ENCODE measurements around the gene EXD1.

The EXD1 gene

GRCh38 chr15:41231422-41232226 is 1.1 kb upstream of the EXD1 start:
- no peak for DNase-seq (ENCODE audit: low spot score)

GRCh38 chr15:41230345-41230649 is 260 bp downstream of the EXD1 start:
- DNase-seq (ENCODE audit: low spot score) = no peak

- no peak for DNase-seq (ENCODE audit: low spot score)
Measured at GRCh38 chr15:41219381-41219780, 11.2 kb downstream of the EXD1 start.

GRCh38 chr15:41218851-41219250 is 11.7 kb downstream of the EXD1 start:
- no peak for DNase-seq (ENCODE audit: low spot score)

GRCh38 chr15:41215708-41216107 is 14.8 kb downstream of the EXD1 start:
- DNase-seq (ENCODE audit: low spot score) = no peak

- no peak for DNase-seq (ENCODE audit: low spot score)
Measured at GRCh38 chr15:41207687-41208448, 22.7 kb downstream of the EXD1 start.

GRCh38 chr15:41205315-41205714 is 25.2 kb downstream of the EXD1 start:
- no peak for DNase-seq (ENCODE audit: low spot score)

- DNase-seq (ENCODE audit: low spot score) = no peak
Measured at GRCh38 chr15:41203395-41203794, 27.2 kb downstream of the EXD1 start.

GRCh38 chr15:41199470-41199869 is 31.1 kb downstream of the EXD1 start:
- DNase-seq (ENCODE audit: low spot score) = no peak

GRCh38 chr15:41194444-41194843 is 36.1 kb downstream of the EXD1 start:
- DNase-seq (ENCODE audit: low spot score) = no peak

GRCh38 chr15:41183581-41183980 is 47.0 kb downstream of the EXD1 start:
- DNase-seq (ENCODE audit: low spot score) = no peak

- DNase-seq (ENCODE audit: low spot score) = no peak
Measured at GRCh38 chr15:41182266-41182665, 48.3 kb downstream of the EXD1 start.

- no peak for DNase-seq (ENCODE audit: low spot score)
Measured at GRCh38 chr15:41180206-41180789, 50.3 kb downstream of the EXD1 start.

GRCh38 chr15:41169781-41170180 is 60.8 kb downstream of the EXD1 start:
- DNase-seq (ENCODE audit: low spot score) = no peak

- DNase-seq (ENCODE audit: low spot score) = no peak
Measured at GRCh38 chr15:41169086-41169485, 61.5 kb downstream of the EXD1 start.

- no peak for DNase-seq (ENCODE audit: low spot score)
Measured at GRCh38 chr15:41161736-41162135, 68.8 kb downstream of the EXD1 start.

GRCh38 chr15:41161336-41161735 is 69.2 kb downstream of the EXD1 start:
- no peak for DNase-seq (ENCODE audit: low spot score)

- no peak for DNase-seq (ENCODE audit: low spot score)
Measured at GRCh38 chr15:41160639-41161315, 69.8 kb downstream of the EXD1 start.

GRCh38 chr15:41154412-41154811 is 76.1 kb downstream of the EXD1 start:
- DNase-seq (ENCODE audit: low spot score) = no peak

GRCh38 chr15:41153733-41154132 is 76.8 kb downstream of the EXD1 start:
- DNase-seq (ENCODE audit: low spot score) = no peak

GRCh38 chr15:41151451-41152005 is 79.0 kb downstream of the EXD1 start:
- DNase-seq (ENCODE audit: low spot score) = no peak

GRCh38 chr15:41150279-41150678 is 80.3 kb downstream of the EXD1 start:
- DNase-seq (ENCODE audit: low spot score) = no peak

All from ecto neural progenitor cell (in vitro differentiated cells).